Testis (tissue), 2 donors: ENCODE results near the gene CBFA2T2.

Experiments used
- CTCF ChIP-seq, 3 experiments: fragments of 450-650 bp in 2 of 3; fragments of 200-600 bp in 1 of 3; sonication (generic) in 1 of 3; IDR thresholded peaks; one replicate each; pipeline ENCODE4 v1.5.1; 2016 to 2019; ENCODE audit warnings: antibody characterized with exemption in 3 of 3, mild to moderate bottlenecking in 2 of 3, moderate library complexity in 1 of 3
- POLR2A ChIP-seq: fragments of 450-650 bp; IDR thresholded peaks from one replicate; pipeline ENCODE4 v1.6.1; 2017; ENCODE audit warnings: antibody characterized with exemption, mild to moderate bottlenecking, moderate library complexity

- no peak for TF ChIP-seq CTCF (IDR thresholded peaks at IDR 0.05)
- TF ChIP-seq POLR2A, result no peak
These were observed 85.4 kb downstream of the CBFA2T2 start for GRCh38 chr20:33575282-33575681.
